Adrenal gland (tissue), 5 donors: Measurements from ENCODE around the gene GPR158.

Experiments
- CTCF ChIP-seq, 6 experiments: fragments of 450-650 bp in 4 of 6; fragments of 200-600 bp in 2 of 6; sonication (generic) in 1 of 6; IDR thresholded peaks; 1 replicate in 5 of 6; 2 replicates in 1 of 6; pipeline versions ENCODE4 v1.5.1 to v1.8.0; 2016 to 2021; ENCODE audit warnings: antibody characterized with exemption in 6 of 6, mild to moderate bottlenecking in 2 of 6, moderate library complexity in 1 of 6
- POLR2A ChIP-seq, 2 donors: fragments of 450-650 bp; IDR thresholded peaks; one replicate each; pipeline ENCODE4 v1.6.1; 2017; ENCODE audit warnings: antibody characterized with exemption in 2 of 2, mild to moderate bottlenecking in 2 of 2, moderate library complexity in 1 of 2
- donor health status: DM: no; HTN: no; CAD: no.

- no peak for TF ChIP-seq CTCF (IDR thresholded peaks at IDR 0.05)
- TF ChIP-seq POLR2A (IDR thresholded peaks at IDR 0.05): no peak
Measured at GRCh38 chr10:25257646-25258045, 82.8 kb downstream of the GPR158 start.
